ENCODE data around the gene PIK3IP1. TPM values are rescaled to one million over a fixed set of nuclear protein-coding genes. Genes with fewer than 3 reads are reported as not detected.
A peak's percentile ranks its signal among the peaks of the same experiment; 100 is the strongest.

Gene PIK3IP1
- total and polyA plus RNA-seq, 4 donors: 11.5 to 47.1 (median 29.7) TPM

DNA sequence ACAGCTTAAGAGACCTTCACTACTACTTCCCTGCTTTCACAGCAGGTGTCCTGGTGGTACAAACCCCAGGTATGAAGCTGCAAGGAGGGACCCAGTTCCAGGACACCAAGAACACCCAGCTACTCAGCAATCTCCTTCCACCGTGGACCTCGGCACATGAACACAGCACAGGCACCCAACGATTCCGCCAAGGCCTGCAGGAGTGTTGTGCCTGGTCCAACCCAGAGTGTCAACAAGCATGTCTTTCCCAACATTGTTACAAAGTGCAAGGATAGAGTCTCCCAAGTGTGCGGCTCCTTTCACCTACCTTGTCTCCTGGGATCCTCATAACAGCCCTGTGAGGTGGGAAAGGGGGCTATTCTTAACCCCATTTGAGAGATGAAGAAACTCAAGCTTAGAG is 42.0 kb upstream of the PIK3IP1 start:
- ATAC-seq (ENCODE audit: insufficient read depth, low FRiP score): no peak
- TF ChIP-seq, protein P1, sequence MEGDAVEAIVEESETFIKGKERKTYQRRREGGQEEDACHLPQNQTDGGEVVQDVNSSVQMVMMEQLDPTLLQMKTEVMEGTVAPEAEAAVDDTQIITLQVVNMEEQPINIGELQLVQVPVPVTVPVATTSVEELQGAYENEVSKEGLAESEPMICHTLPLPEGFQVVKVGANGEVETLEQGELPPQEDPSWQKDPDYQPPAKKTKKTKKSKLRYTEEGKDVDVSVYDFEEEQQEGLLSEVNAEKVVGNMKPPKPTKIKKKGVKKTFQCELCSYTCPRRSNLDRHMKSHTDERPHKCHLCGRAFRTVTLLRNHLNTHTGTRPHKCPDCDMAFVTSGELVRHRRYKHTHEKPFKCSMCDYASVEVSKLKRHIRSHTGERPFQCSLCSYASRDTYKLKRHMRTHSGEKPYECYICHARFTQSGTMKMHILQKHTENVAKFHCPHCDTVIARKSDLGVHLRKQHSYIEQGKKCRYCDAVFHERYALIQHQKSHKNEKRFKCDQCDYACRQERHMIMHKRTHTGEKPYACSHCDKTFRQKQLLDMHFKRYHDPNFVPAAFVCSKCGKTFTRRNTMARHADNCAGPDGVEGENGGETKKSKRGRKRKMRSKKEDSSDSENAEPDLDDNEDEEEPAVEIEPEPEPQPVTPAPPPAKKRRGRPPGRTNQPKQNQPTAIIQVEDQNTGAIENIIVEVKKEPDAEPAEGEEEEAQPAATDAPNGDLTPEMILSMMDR (IDR thresholded peaks at IDR 0.05; ENCODE audit: control extremely low read depth, extremely low read depth): no peak
- H3K9ac ChIP-seq (ENCODE audit: insufficient read depth in 1 of 2, low read length in 2 of 2): no peak overlapping the region
- no peak overlapping the region for H3K4me3 ChIP-seq
- WGBS, 2 donors: 86 to 89% methylated on average over 5 of the region's 5 CpGs
- H3K27ac ChIP-seq (ENCODE audit: low read depth in 1 of 2, low read length in 1 of 2): no peak overlapping the region
- H3K9me3 ChIP-seq (ENCODE audit: control insufficient read depth in 4 of 4, insufficient read depth in 3 of 4, low read length in 3 of 4): no peaks in the 10 kb centered on the region
- peaks cover 0 to 3% (median under 1%) of the 10 kb centered on the region in 5 donors for H3K4me1 ChIP-seq (ENCODE audit: control insufficient read depth in 5 of 5, insufficient read depth in 5 of 5, low read length in 5 of 5)
- DNase-seq: no peak
- no peaks in the 10 kb centered on the region for H3K27me3 ChIP-seq (ENCODE audit: control insufficient read depth in 3 of 3, insufficient read depth in 3 of 3, low read length in 2 of 3)
- peaks cover 16 to 68% (median 49%) of the 10 kb centered on the region in 4 donors for H3K36me3 ChIP-seq (ENCODE audit: control insufficient read depth in 4 of 4, insufficient read depth in 4 of 4, low read length in 4 of 4)

DNA sequence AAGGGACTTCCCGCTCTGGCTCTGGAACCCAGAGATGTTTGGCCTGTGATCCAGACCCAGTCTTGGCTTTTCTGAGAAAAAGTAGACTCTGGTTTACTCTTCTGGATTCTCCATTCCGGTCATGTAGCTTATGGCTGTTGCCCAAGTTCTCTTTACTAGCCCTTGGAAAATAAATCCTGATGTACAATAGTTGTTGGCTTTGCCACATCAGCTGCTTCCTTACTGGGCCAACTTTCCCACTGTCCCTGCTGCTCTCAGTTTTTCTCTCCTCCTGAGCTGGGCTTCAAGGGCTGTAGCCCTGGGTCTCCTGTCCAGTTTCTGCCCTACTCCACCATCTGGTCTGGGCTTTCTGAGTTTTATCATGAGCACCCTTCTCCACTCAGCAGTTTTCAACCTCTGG is 41.4 kb upstream of the PIK3IP1 start:
- Histone ChIP-seq H3K36me3 (ENCODE audit: control insufficient read depth in 4 of 4, insufficient read depth in 4 of 4, low read length in 4 of 4) (peaks cover 16 to 62% (median 51%) of the 10 kb centered on the region in 4 donors), H3K9ac (ENCODE audit: insufficient read depth in 1 of 2, low read length in 2 of 2) (no peak overlapping the region), H3K27ac (ENCODE audit: low read depth in 1 of 2, low read length in 1 of 2) (peak overlapping the region in 1 of 2 donors; percentile 1), H3K27me3 (ENCODE audit: control insufficient read depth in 3 of 3, insufficient read depth in 3 of 3, low read length in 2 of 3) (no peaks in the 10 kb centered on the region), H3K4me3 (no peak overlapping the region), H3K4me1 (ENCODE audit: control insufficient read depth in 5 of 5, insufficient read depth in 5 of 5, low read length in 5 of 5) (peaks cover 0 to 3% (median 0%) of the 10 kb centered on the region in 5 donors), H3K9me3 (ENCODE audit: control insufficient read depth in 4 of 4, insufficient read depth in 3 of 4, low read length in 3 of 4) (no peaks in the 10 kb centered on the region)
- no peak for ATAC-seq (ENCODE audit: insufficient read depth, low FRiP score)
- TF ChIP-seq, protein P1 (IDR thresholded peaks at IDR 0.05; ENCODE audit: control extremely low read depth, extremely low read depth): no peak
- 86 to 94% methylated on average over 2 of the region's 2 CpGs for WGBS, 2 donors
- no peak for DNase-seq

DNA sequence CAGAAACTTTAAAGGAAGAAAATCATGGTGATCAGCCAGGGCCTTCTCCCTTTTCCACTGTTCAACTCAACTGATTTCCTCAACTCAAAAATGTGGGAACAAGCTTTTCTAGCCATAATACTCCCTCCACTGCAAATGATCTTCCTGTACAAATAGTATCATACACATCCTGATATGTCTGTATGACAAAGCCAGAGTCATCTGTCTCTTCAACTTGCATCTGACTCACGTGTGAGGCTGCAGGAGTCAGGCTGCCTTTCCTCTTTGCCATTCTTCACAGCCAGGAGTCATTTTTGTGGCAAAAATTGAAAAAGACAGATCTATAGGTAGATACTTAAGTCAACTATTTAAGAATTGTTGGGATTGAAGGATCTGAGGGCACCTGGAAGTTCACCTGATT is 40.6 kb upstream of the PIK3IP1 start:
- 76 to 81% methylated on average over 1 of the region's 1 CpG for WGBS, 2 donors
- no peaks in the 10 kb centered on the region for H3K27me3 ChIP-seq (ENCODE audit: control insufficient read depth in 3 of 3, insufficient read depth in 3 of 3, low read length in 2 of 3)
- no peak overlapping the region for H3K9ac ChIP-seq (ENCODE audit: insufficient read depth in 1 of 2, low read length in 2 of 2)
- H3K9me3 ChIP-seq (ENCODE audit: control insufficient read depth in 4 of 4, insufficient read depth in 3 of 4, low read length in 3 of 4): no peaks in the 10 kb centered on the region
- no peak overlapping the region for H3K4me3 ChIP-seq
- H3K36me3 ChIP-seq (ENCODE audit: control insufficient read depth in 4 of 4, insufficient read depth in 4 of 4, low read length in 4 of 4): peaks cover 16 to 59% (median 54%) of the 10 kb centered on the region in 4 donors
- no peak overlapping the region for H3K27ac ChIP-seq (ENCODE audit: low read depth in 1 of 2, low read length in 1 of 2)
- ATAC-seq (ENCODE audit: insufficient read depth, low FRiP score) (no peak), DNase-seq (no peak)
- peaks cover 0 to 3% (median 0%) of the 10 kb centered on the region in 5 donors for H3K4me1 ChIP-seq (ENCODE audit: control insufficient read depth in 5 of 5, insufficient read depth in 5 of 5, low read length in 5 of 5)
- TF ChIP-seq, protein P1 (IDR thresholded peaks at IDR 0.05; ENCODE audit: control extremely low read depth, extremely low read depth): no peak

DNA sequence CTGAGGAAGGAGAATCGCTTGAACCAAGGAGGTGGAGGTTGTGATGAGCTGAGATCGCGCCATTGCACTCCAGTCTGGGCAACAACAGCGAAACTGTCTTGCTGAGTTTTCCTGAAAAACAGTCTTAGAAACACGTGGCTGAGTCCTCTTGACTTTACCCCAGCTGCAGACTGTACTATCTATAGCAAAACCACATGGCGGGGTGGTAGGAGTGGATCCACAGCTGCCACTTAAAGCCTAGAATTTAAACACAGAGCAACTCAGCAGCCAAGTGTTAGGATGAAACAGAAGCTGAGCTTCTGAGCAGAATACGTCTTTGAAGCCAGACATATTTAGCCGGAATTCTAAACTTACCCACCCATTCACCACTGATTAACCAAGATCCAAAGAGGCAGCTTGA is 39.7 kb upstream of the PIK3IP1 start:
- no peaks in the 10 kb centered on the region for H3K27me3 ChIP-seq (ENCODE audit: control insufficient read depth in 3 of 3, insufficient read depth in 3 of 3, low read length in 2 of 3)
- H3K9ac ChIP-seq (ENCODE audit: insufficient read depth in 1 of 2, low read length in 2 of 2): no peak overlapping the region
- no peak overlapping the region for H3K4me3 ChIP-seq
- TF ChIP-seq, protein P1 (IDR thresholded peaks at IDR 0.05; ENCODE audit: control extremely low read depth, extremely low read depth): no peak
- peaks cover 0 to 3% (median 0%) of the 10 kb centered on the region in 5 donors for H3K4me1 ChIP-seq (ENCODE audit: control insufficient read depth in 5 of 5, insufficient read depth in 5 of 5, low read length in 5 of 5)
- ATAC-seq (ENCODE audit: insufficient read depth, low FRiP score) (no peak), DNase-seq (no peak)
- H3K36me3 ChIP-seq (ENCODE audit: control insufficient read depth in 4 of 4, insufficient read depth in 4 of 4, low read length in 4 of 4): peaks cover 16 to 63% (median 53%) of the 10 kb centered on the region in 4 donors
- H3K27ac ChIP-seq (ENCODE audit: low read depth in 1 of 2, low read length in 1 of 2): no peak overlapping the region
- no peaks in the 10 kb centered on the region for H3K9me3 ChIP-seq (ENCODE audit: control insufficient read depth in 4 of 4, insufficient read depth in 3 of 4, low read length in 3 of 4)
- 91 to 95% methylated on average over 8 of the region's 8 CpGs for WGBS, 2 donors
